ENCODE measurements around the gene TMEM259. TPM values are rescaled to one million over a fixed set of nuclear protein-coding genes. Genes with fewer than 3 reads are reported as not detected.

Gene TMEM259
- total and polyA plus RNA-seq, 9 of the 15 experiments (the other 6 are each of a cell fraction or from before 2014, with no cell fraction given), result 0.52 to 231 (median 63.6) TPM

DNA sequence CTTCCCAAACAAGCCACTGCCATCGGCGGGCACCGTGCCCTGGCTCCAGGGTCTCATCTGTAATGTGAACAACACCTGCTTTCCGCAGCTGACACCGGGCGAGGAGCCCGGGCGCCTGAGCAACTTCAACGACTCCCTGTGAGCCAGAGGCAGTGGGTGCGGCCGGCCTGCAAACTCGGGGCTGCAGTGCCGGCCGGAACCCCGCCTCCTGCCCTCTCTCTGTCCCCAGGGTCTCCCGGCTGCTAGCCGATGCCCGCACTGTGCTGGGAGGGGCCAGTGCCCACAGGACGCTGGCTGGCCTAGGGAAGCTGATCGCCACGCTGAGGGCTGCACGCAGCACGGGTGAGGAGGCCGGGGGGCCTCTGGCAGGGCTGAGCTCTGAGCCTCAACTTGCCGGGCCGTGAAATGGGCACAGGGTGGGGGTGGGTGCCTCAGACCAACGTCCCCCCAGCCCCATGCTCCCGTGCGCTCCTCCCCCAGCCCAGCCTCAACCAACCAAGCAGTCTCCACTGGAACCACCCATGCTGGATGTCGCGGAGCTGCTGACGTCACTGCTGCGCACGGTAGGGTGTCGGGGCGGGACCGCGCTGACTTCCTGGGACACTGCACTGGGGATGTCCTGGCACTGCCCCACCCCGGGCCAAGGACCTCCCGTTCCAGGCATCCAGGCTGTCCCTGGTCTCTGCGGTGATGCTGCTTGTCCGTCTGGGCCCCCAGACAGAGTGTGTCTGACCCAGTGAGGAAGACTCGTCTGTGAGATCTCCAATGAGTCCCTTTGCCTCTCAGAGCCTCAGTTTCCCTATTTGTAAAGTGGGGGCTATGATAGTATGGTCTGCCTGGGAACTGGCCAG lies 21.1 kb upstream of the TMEM259 start (continued):
- TF ChIP-seq SRF (CRISPR knock-in tag; IDR thresholded peaks at IDR 0.05), result no peak
- TF ChIP-seq YY1 (IDR thresholded peaks at IDR 0.05; ENCODE audit: borderline replicate concordance in 1 of 3, control insufficient read depth in 1 of 3, extremely low read depth in 1 of 3, insufficient read depth in 3 of 3, insufficient read length in 1 of 3, insufficient replicate concordance in 2 of 3, low read depth in 1 of 3, low read length in 2 of 3), result no peak
- TF ChIP-seq, protein P1, sequence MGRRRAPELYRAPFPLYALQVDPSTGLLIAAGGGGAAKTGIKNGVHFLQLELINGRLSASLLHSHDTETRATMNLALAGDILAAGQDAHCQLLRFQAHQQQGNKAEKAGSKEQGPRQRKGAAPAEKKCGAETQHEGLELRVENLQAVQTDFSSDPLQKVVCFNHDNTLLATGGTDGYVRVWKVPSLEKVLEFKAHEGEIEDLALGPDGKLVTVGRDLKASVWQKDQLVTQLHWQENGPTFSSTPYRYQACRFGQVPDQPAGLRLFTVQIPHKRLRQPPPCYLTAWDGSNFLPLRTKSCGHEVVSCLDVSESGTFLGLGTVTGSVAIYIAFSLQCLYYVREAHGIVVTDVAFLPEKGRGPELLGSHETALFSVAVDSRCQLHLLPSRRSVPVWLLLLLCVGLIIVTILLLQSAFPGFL (CRISPR knock-in tag; IDR thresholded peaks at IDR 0.05), result no peak
- TF ChIP-seq ZNF436 (CRISPR knock-in tag; IDR thresholded peaks at IDR 0.05), result no peak
- TF ChIP-seq LEF1 (IDR thresholded peaks at IDR 0.05), result peak; percentile 34; the same call in 1 of the 2 replicates
- peak; percentile 94 for TF ChIP-seq CBX1 (IDR thresholded peaks at IDR 0.05; ENCODE audit: low read depth)
- no peak for TF ChIP-seq RBM14 (IDR thresholded peaks at IDR 0.05; ENCODE audit: borderline replicate concordance, insufficient read depth, low read depth, low read length)
- TF ChIP-seq ASH1L (IDR thresholded peaks at IDR 0.05; ENCODE audit: borderline replicate concordance, low read depth, partially characterized antibody), result no peak
- peak; percentile 71 for TF ChIP-seq MYNN (IDR thresholded peaks at IDR 0.05)
- TF ChIP-seq MYNN (CRISPR knock-in tag; IDR thresholded peaks at IDR 0.05), result no peak
- TF ChIP-seq ZNF197 (CRISPR knock-in tag; IDR thresholded peaks at IDR 0.05; ENCODE audit: low read depth), result no peak
- no peak for TF ChIP-seq ZNF23 (CRISPR knock-in tag; IDR thresholded peaks at IDR 0.05)
- no peak for TF ChIP-seq ZNF507 (tag; conservative IDR thresholded peaks at IDR 0.05)
- TF ChIP-seq, protein P2, sequence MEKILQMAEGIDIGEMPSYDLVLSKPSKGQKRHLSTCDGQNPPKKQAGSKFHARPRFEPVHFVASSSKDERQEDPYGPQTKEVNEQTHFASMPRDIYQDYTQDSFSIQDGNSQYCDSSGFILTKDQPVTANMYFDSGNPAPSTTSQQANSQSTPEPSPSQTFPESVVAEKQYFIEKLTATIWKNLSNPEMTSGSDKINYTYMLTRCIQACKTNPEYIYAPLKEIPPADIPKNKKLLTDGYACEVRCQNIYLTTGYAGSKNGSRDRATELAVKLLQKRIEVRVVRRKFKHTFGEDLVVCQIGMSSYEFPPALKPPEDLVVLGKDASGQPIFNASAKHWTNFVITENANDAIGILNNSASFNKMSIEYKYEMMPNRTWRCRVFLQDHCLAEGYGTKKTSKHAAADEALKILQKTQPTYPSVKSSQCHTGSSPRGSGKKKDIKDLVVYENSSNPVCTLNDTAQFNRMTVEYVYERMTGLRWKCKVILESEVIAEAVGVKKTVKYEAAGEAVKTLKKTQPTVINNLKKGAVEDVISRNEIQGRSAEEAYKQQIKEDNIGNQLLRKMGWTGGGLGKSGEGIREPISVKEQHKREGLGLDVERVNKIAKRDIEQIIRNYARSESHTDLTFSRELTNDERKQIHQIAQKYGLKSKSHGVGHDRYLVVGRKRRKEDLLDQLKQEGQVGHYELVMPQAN (IDR thresholded peaks at IDR 0.05; ENCODE audit: borderline replicate concordance), result peak; percentile 89
- TF ChIP-seq RUNX1 (IDR thresholded peaks at IDR 0.05; ENCODE audit: low read depth), result 0 out of 2 replicates have a peak, but pooled peaks have one; percentile 17
- TF ChIP-seq SRSF1 (IDR thresholded peaks at IDR 0.05; ENCODE audit: low read depth, low read length), result no peak
- TF ChIP-seq, protein P3, sequence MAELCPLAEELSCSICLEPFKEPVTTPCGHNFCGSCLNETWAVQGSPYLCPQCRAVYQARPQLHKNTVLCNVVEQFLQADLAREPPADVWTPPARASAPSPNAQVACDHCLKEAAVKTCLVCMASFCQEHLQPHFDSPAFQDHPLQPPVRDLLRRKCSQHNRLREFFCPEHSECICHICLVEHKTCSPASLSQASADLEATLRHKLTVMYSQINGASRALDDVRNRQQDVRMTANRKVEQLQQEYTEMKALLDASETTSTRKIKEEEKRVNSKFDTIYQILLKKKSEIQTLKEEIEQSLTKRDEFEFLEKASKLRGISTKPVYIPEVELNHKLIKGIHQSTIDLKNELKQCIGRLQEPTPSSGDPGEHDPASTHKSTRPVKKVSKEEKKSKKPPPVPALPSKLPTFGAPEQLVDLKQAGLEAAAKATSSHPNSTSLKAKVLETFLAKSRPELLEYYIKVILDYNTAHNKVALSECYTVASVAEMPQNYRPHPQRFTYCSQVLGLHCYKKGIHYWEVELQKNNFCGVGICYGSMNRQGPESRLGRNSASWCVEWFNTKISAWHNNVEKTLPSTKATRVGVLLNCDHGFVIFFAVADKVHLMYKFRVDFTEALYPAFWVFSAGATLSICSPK (IDR thresholded peaks at IDR 0.05; ENCODE audit: borderline replicate concordance), result no peak
- TF ChIP-seq ZNF124 (CRISPR knock-in tag; IDR thresholded peaks at IDR 0.05), result no peak
- no peak for TF ChIP-seq MIER1 (IDR thresholded peaks at IDR 0.05; ENCODE audit: low read depth)
- TF ChIP-seq CREM (IDR thresholded peaks at IDR 0.05; ENCODE audit: low read depth), result peak; percentile 100
